ENCODE measurements around the gene DLGAP1. TPM values are rescaled to one million over a fixed set of nuclear protein-coding genes. Genes with fewer than 3 reads are reported as not detected.
"Not testable (repeated sequence)": the region's sequence is repeated elsewhere in the genome, so short reads cannot be mapped to it uniquely, and the experiment has no call there.

DLGAP1 gene
- total and polyA plus RNA-seq, 2 experiments from 2014 or later, result 0.13 to 0.22 TPM

DNA sequence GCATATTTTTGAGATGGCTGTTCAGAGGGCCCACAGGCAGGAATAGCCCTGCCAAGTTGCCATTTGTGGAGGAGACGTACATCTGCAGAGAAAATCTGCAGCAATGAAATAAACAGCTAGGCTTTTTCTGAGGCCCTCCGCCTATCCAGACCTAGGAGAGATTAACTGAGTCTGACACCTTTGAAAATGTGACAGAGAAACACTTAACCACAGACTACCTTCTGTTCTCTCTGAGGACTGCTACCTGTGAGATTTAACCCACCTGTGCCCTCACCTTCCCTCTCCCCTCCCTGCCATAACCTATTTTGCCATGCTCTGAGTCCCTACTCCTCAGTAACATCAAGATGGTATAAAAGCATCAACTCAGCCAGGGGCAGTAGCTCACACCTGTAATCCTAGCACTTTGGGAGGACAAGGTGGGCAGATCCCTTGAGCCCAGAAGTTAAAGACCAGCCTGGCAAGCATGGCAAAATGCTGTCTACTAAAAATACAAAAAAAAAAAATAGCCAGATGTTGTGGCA, 844.9 kb downstream of the DLGAP1 start:
- no peak overlapping the region for H3K4me2 ChIP-seq (ENCODE audit: unreplicated experiment)

DNA sequence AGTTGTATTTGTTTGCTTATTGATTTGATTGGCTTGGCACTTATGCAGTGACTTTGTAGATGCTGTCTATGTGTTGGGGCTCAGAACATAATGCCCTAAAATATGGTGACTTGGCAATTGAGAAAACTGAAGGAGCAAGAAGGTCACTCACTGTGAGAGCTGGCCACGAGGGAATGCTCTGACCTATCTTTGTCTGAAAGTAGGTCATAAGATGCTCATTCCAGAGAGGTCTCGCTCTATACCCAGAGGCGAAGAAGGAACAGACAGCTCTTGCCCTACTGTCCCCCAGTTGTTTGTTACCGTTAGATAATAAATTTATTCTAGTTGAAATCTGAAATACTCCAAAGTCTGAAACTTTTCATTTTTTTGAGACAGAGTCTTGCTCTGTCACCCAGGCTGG, 846.6 kb downstream of the DLGAP1 start:
- no peaks in the 10 kb centered on the region for H3K27me3 ChIP-seq (replicated peaks; ENCODE audit: insufficient read depth)
- TF ChIP-seq EZH2 (IDR thresholded peaks at IDR 0.05; ENCODE audit: insufficient read depth, poor library complexity, severe bottlenecking) (no peak), EZH2phosphoT487 (IDR thresholded peaks at IDR 0.05; ENCODE audit: insufficient read depth, low read depth) (no peak)
- H3K36me3 ChIP-seq (ENCODE audit: low read depth), result no peaks in the 10 kb centered on the region
- no peak for DNase-seq
- no peak overlapping the region for H2AFZ ChIP-seq
- H3K27ac ChIP-seq, result no peak overlapping the region
- no peaks in the 10 kb centered on the region for H3K9me3 ChIP-seq (ENCODE audit: low read depth)
- H4K20me1 ChIP-seq (ENCODE audit: insufficient read depth), result no peaks in the 10 kb centered on the region
- H3K4me1 ChIP-seq (ENCODE audit: insufficient read depth), result peaks cover 43% of the 10 kb centered on the region
- H3K79me2 ChIP-seq (ENCODE audit: insufficient read depth), result peaks cover 22% of the 10 kb centered on the region
- no peak overlapping the region for H3K4me3 ChIP-seq
- H3K9me2 ChIP-seq (ENCODE audit: insufficient read depth), result no peaks in the 10 kb centered on the region
- 95 to 96% methylated on average over 4 of the region's 4 CpGs for WGBS, 2 experiments (ENCODE audit: low coverage in 1 of 2, low lambda C conversion rate in 2 of 2, missing lambda C conversion rate in 2 of 2)
- no peak overlapping the region for H3K4me2 ChIP-seq (ENCODE audit: unreplicated experiment)
- in situ Hi-C loops (cut with MboI), result no loop called here
- H3F3A ChIP-seq (ENCODE audit: insufficient read depth), result peaks cover 42% of the 10 kb centered on the region
- no peak overlapping the region for H3K9ac ChIP-seq

More for the DNA sequence above, 844.9 kb downstream of the DLGAP1 start:
- Histone ChIP-seq H2AFZ (no peak overlapping the region), H3K27me3 (replicated peaks; ENCODE audit: insufficient read depth) (no peaks in the 10 kb centered on the region), H3K79me2 (ENCODE audit: insufficient read depth) (peaks cover 22% of the 10 kb centered on the region), H3K9me2 (ENCODE audit: insufficient read depth) (no peaks in the 10 kb centered on the region), H3K27ac (no peak overlapping the region), H3K4me1 (ENCODE audit: insufficient read depth) (peaks cover 33% of the 10 kb centered on the region), H3K9ac (no peak overlapping the region), H3F3A (ENCODE audit: insufficient read depth) (peaks cover 25% of the 10 kb centered on the region), H3K9me3 (ENCODE audit: low read depth) (no peaks in the 10 kb centered on the region), H4K20me1 (ENCODE audit: insufficient read depth) (no peaks in the 10 kb centered on the region), H3K4me3 (no peak overlapping the region), H3K36me3 (ENCODE audit: low read depth) (no peaks in the 10 kb centered on the region)
- 93 to 96% methylated on average over 2 of the region's 2 CpGs for WGBS, 2 experiments (ENCODE audit: low coverage in 1 of 2, low lambda C conversion rate in 2 of 2, missing lambda C conversion rate in 2 of 2)
- no peak for DNase-seq
- TF ChIP-seq EZH2phosphoT487 (IDR thresholded peaks at IDR 0.05; ENCODE audit: insufficient read depth, low read depth) (no peak), EZH2 (IDR thresholded peaks at IDR 0.05; ENCODE audit: insufficient read depth, poor library complexity, severe bottlenecking) (no peak)
- in situ Hi-C loops (cut with MboI), result no loop called here

DNA sequence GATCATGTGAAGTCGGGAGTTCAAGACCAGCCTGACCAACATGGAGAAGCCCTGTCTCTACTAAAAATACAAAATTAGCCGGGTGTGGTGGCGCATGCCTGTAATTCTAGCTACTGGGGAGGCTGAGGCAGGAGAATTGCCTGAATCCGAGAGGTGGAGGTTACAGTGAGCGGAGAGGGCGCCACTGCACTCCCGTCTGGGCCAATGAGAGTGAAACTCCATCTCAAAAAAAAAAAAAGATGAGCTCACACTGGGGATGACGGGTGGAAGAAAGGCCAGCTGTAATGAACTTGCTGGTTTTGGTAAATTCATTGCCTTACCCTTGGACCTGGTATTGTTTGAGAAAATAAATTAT, 847.0 kb downstream of the DLGAP1 start:
- H4K20me1 ChIP-seq (ENCODE audit: insufficient read depth); H3K4me2 ChIP-seq (ENCODE audit: unreplicated experiment); H3K9me3 ChIP-seq (ENCODE audit: low read depth); H3K36me3 ChIP-seq (ENCODE audit: low read depth); H3K4me3 ChIP-seq; H3K9me2 ChIP-seq (ENCODE audit: insufficient read depth); in situ Hi-C loops (cut with MboI); H3K9ac ChIP-seq; H3K27me3 ChIP-seq (replicated peaks; ENCODE audit: insufficient read depth); DNase-seq; H2AFZ ChIP-seq: not testable (repeated sequence)
- H3F3A ChIP-seq (ENCODE audit: insufficient read depth), result peaks cover 45% of the 10 kb centered on the region
- peaks cover 45% of the 10 kb centered on the region for H3K4me1 ChIP-seq (ENCODE audit: insufficient read depth)
- 85 to 97% methylated on average over 7 to 8 of the region's 8 CpGs for WGBS, 2 experiments (ENCODE audit: low coverage in 1 of 2, low lambda C conversion rate in 2 of 2, missing lambda C conversion rate in 2 of 2)
- H3K27ac ChIP-seq, result peak overlapping the region; percentile 100; the same call in 1 of the 2 replicates
- H3K79me2 ChIP-seq (ENCODE audit: insufficient read depth), result peaks cover 22% of the 10 kb centered on the region

DNA sequence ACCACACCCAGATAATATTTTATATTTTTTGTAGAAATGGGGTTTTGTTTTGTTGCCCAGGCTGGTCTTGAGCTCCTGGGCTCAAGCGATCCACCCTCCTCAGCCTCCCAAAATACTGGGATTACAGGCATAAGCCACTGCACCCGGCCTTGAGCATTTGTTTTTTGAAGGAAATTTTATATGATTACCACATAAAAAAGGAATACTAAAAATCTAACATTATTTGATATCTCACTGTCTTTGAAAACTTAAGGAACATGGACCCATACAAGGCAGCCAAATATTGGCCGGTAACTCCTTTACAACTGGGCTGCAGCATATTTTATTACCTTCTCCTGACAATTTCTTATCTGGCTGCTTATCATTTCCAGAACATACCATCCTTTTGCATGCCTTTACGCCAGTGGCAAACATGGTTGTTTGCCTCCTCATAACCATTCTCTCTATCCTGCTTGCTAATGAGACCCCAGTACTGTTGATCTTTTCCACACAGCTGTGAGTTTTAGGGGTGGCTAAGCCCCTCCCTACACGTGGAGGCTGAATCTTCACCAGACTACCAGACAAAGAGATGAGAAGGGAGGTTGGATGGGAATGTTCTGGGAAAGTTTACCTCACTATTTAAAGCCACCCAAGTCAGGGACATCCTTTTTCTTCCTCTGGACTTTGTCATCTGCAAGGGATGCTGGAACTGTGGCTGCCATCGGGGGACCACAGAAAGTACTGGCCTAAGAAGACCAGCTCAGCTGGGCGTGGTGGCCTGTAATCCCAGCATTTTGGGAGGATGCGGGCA, 847.6 kb downstream of the DLGAP1 start:
- no peak for DNase-seq
- H2AFZ ChIP-seq, result no peak overlapping the region
- H3F3A ChIP-seq (ENCODE audit: insufficient read depth), result peaks cover 51% of the 10 kb centered on the region
- in situ Hi-C loops (cut with MboI), result no loop called here
- no peaks in the 10 kb centered on the region for H4K20me1 ChIP-seq (ENCODE audit: insufficient read depth)
- H3K36me3 ChIP-seq (ENCODE audit: low read depth), result no peaks in the 10 kb centered on the region
- H3K4me2 ChIP-seq (ENCODE audit: unreplicated experiment), result peak overlapping the region; percentile 16
- peak overlapping the region; percentile 100 for H3K27ac ChIP-seq
- no peak overlapping the region for H3K4me3 ChIP-seq
- 79% methylated on average over 8 of the region's 8 CpGs for WGBS, 2 experiments (ENCODE audit: low coverage in 1 of 2, low lambda C conversion rate in 2 of 2, missing lambda C conversion rate in 2 of 2)
- no peaks in the 10 kb centered on the region for H3K27me3 ChIP-seq (replicated peaks; ENCODE audit: insufficient read depth)
- no peak for TF ChIP-seq EZH2 (IDR thresholded peaks at IDR 0.05; ENCODE audit: insufficient read depth, poor library complexity, severe bottlenecking)
- H3K79me2 ChIP-seq (ENCODE audit: insufficient read depth), result peaks cover 22% of the 10 kb centered on the region
- H3K9ac ChIP-seq, result peak overlapping the region; percentile 95
- H3K4me1 ChIP-seq (ENCODE audit: insufficient read depth), result peaks cover 50% of the 10 kb centered on the region
- no peaks in the 10 kb centered on the region for H3K9me2 ChIP-seq (ENCODE audit: insufficient read depth)
- no peaks in the 10 kb centered on the region for H3K9me3 ChIP-seq (ENCODE audit: low read depth)

DNA sequence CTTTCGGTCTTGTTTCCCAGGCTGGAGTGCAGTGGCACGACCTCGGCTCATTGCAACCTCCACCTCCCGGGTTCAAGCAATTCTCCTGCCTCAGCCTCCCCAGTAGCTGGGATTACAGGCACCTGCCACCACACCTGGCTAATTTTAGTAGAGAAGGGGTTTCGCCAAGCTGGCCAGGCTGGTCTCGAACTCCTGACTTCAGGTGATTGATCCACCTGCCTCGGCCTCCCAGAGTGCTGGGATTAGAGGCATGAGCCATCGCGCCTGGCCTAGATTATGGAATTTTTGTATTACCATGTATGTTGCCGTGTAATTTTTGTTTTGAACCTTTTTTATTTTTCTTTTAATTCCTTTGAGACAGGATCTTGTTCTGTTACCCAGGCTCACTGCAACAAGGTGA, 848.2 kb downstream of the DLGAP1 start:
- DNase-seq; H3K27me3 ChIP-seq (replicated peaks; ENCODE audit: insufficient read depth); H3K9me2 ChIP-seq (ENCODE audit: insufficient read depth); in situ Hi-C loops (cut with MboI); H3K36me3 ChIP-seq (ENCODE audit: low read depth); H4K20me1 ChIP-seq (ENCODE audit: insufficient read depth); H2AFZ ChIP-seq; H3K9me3 ChIP-seq (ENCODE audit: low read depth): not testable (repeated sequence)
- H3F3A ChIP-seq (ENCODE audit: insufficient read depth), result peaks cover 56% of the 10 kb centered on the region
- H3K4me3 ChIP-seq, result peak overlapping the region; percentile 73
- peak overlapping the region; percentile 93 for H3K4me2 ChIP-seq (ENCODE audit: unreplicated experiment)
- peak overlapping the region; percentile 95 for H3K9ac ChIP-seq
- WGBS, 2 experiments (ENCODE audit: low coverage in 1 of 2, low lambda C conversion rate in 2 of 2, missing lambda C conversion rate in 2 of 2), result 80 to 82% methylated on average over 10 of the region's 10 CpGs
- peaks cover 22% of the 10 kb centered on the region for H3K79me2 ChIP-seq (ENCODE audit: insufficient read depth)
- peaks cover 51% of the 10 kb centered on the region for H3K4me1 ChIP-seq (ENCODE audit: insufficient read depth)
- peak overlapping the region; percentile 100 for H3K27ac ChIP-seq
